BLaER1 treated with 17β-estradiol and CSF1 and Interleukin-3, amounts not matched to agents 10 nM and 100 nM (cell line): Measurements from ENCODE around the gene PAIP2.
"Not testable (repeated sequence)": the region's sequence is repeated elsewhere in the genome, so short reads cannot be mapped to it uniquely, and the experiment has no call there.

Source experiments
- H3K27ac ChIP-seq, 11 experiments: shearing (Covaris generic); formaldehyde crosslinking; 2 replicates each; pipeline ENCODE4 v1.8.1; 2022
- H3K27me3 ChIP-seq, 11 experiments: shearing (Covaris generic); formaldehyde crosslinking; 2 replicates each; pipeline ENCODE4 v1.8.1; 2022
- H3K36me3 ChIP-seq, 11 experiments: shearing (Covaris generic); formaldehyde crosslinking; 2 replicates each; pipeline ENCODE4 v1.8.1; 2022
- H3K4me1 ChIP-seq, 10 experiments: shearing (Covaris generic); formaldehyde crosslinking; 2 replicates each; pipeline ENCODE4 v1.8.1; 2022
- H3K4me2 ChIP-seq, 11 experiments: shearing (Covaris generic); formaldehyde crosslinking; 2 replicates each; pipeline ENCODE4 v1.8.1; 2022
- H3K4me3 ChIP-seq, 10 experiments: shearing (Covaris generic); formaldehyde crosslinking; 2 replicates each; pipeline ENCODE4 v1.8.1; 2022
- H3K9ac ChIP-seq, 11 experiments: shearing (Covaris generic); formaldehyde crosslinking; 2 replicates each; pipeline ENCODE4 v1.8.1; 2022
- H3K9me3 ChIP-seq, 11 experiments: shearing (Covaris generic); formaldehyde crosslinking; replicated peaks in 1 of 11; 2 replicates each; pipeline ENCODE4 v1.8.1; 2022
- H4K20me1 ChIP-seq, 11 experiments: shearing (Covaris generic); formaldehyde crosslinking; 2 replicates each; pipeline ENCODE4 v1.8.1; 2022
- Cebpa-rat ChIP-seq, 11 experiments: shearing (Covaris generic); IDR thresholded peaks; 2 replicates each; pipeline ENCODE4 v1.8.1; 2022

PAIP2 gene

GRCh38 chr5:139343476-139343875, 1.8 kb downstream of the PAIP2 start:
- peak overlapping the region; percentile 95 to 100 (median 98) for H3K9ac ChIP-seq
- peaks cover 23 to 50% (median 42%) of the 10 kb centered on the region in 11 experiments for H3K36me3 ChIP-seq
- peak overlapping the region; percentile 76 to 95 (median 82) for H3K4me3 ChIP-seq
- H3K27ac ChIP-seq, result peak overlapping the region in 9 of 11 experiments; percentile 98 to 100 (median 98); a peak in 13 of 22 replicates
- H4K20me1 ChIP-seq, result peaks cover 61 to 78% (median 66%) of the 10 kb centered on the region in 11 experiments
- peaks cover 0 to 9% (median 0%) of the 10 kb centered on the region in 11 experiments; a peak in 3 of 22 replicates for H3K9me3 ChIP-seq
- TF ChIP-seq Cebpa-rat (IDR thresholded peaks at IDR 0.05), result no peak
- H3K4me2 ChIP-seq, result peak overlapping the region; percentile 85 to 98 (median 90)
- H3K4me1 ChIP-seq, result peaks cover 58 to 70% (median 69%) of the 10 kb centered on the region in 10 experiments
- H3K27me3 ChIP-seq, result no peaks in the 10 kb centered on the region

GRCh38 chr5:139344177-139344576, 2.5 kb downstream of the PAIP2 start:
- peaks cover 68 to 85% (median 73%) of the 10 kb centered on the region in 11 experiments for H4K20me1 ChIP-seq
- H3K9ac ChIP-seq, result peak overlapping the region in 5 of 11 experiments; percentile 95 to 100 (median 98); a peak in 7 of 22 replicates
- peaks cover 66 to 76% (median 74%) of the 10 kb centered on the region in 10 experiments for H3K4me1 ChIP-seq
- no peak for TF ChIP-seq Cebpa-rat (IDR thresholded peaks at IDR 0.05)
- peak overlapping the region; percentile 85 to 98 (median 90) for H3K4me2 ChIP-seq
- no peaks in the 10 kb centered on the region for H3K27me3 ChIP-seq
- H3K36me3 ChIP-seq, result peaks cover 23 to 57% (median 43%) of the 10 kb centered on the region in 11 experiments
- H3K4me3 ChIP-seq, result peak overlapping the region in 9 of 10 experiments; percentile 78 to 95 (median 82); a peak in 12 of 20 replicates
- H3K9me3 ChIP-seq, result peaks cover 0 to 9% (median 0%) of the 10 kb centered on the region in 11 experiments; a peak in 3 of 22 replicates
- no peak overlapping the region for H3K27ac ChIP-seq

DNA sequence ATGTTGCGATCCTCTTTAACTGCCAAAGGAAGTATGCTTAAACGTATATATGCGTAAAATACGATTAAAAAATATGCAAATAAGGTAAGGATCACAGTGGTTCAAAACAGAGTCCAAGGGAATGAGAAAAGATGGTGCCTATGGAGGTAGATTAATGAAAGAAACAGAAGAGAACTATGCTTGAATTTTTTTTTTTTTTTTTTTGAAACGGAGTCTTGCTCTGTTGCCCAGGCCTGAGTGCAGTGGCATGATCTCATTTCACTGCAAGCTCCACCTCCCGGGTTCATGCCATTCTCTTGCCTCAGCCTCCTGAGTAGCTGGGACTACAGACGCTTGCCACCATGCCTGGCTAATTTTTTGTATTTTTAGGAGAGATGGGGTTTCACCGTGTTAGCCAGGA, 3.8 kb downstream of the PAIP2 start:
- H3K4me2 ChIP-seq, result peak overlapping the region in 6 of 11 experiments; percentile 85 to 98 (median 90); a peak in 6 of 22 replicates
- not testable (repeated sequence) for H3K9me3 ChIP-seq, H3K9ac ChIP-seq, H3K27ac ChIP-seq, H3K4me3 ChIP-seq, H3K27me3 ChIP-seq
- peaks cover 80 to 92% (median 82%) of the 10 kb centered on the region in 11 experiments for H4K20me1 ChIP-seq
- H3K4me1 ChIP-seq, result peaks cover 66 to 79% (median 74%) of the 10 kb centered on the region in 10 experiments
- peaks cover 23 to 67% (median 51%) of the 10 kb centered on the region in 11 experiments for H3K36me3 ChIP-seq

- H3K27ac ChIP-seq, result peak overlapping the region in 3 of 11 experiments; percentile 12 to 36 (median 17); a peak in 2 of 22 replicates
- H3K9ac ChIP-seq, H3K27me3 ChIP-seq, H3K4me3 ChIP-seq, H3K9me3 ChIP-seq: not testable (repeated sequence)
- H3K4me1 ChIP-seq, result peaks cover 67 to 92% (median 81%) of the 10 kb centered on the region in 10 experiments
- H4K20me1 ChIP-seq, result peaks cover 85 to 100% (median 98%) of the 10 kb centered on the region in 11 experiments
- H3K4me2 ChIP-seq, result peak overlapping the region; percentile 35 to 64 (median 51); a peak in 17 of 22 replicates
- H3K36me3 ChIP-seq, result peaks cover 26 to 77% (median 55%) of the 10 kb centered on the region in 11 experiments
Observed at GRCh38 chr5:139347863-139348262, 6.2 kb downstream of the PAIP2 start.

DNA sequence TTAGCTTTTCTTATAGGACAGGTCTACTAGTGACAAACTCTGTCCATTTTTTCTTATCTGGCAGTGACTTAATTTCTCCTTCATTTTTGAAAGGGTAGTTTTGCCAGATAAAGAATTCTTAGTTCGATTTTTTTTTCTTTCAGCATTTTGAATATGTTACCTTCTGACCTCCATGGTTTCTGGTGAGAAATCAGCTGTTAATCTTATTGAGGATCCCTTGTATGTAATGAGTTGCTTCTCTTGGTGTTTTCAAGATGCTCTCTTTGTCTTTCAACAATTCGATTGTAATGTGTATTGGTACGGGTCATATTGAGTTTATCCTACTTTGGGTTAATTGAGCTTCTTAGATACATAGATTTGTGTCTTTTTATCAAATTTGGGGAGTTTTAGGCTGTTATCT, 12.5 kb downstream of the PAIP2 start:
- Histone ChIP-seq H3K4me3 (no peak overlapping the region), H3K9me3 (peaks cover 0 to 23% (median 11%) of the 10 kb centered on the region in 11 experiments; a peak in 15 of 22 replicates), H4K20me1 (peaks cover 72 to 100% (median 88%) of the 10 kb centered on the region in 11 experiments), H3K36me3 (peaks cover 54 to 81% (median 66%) of the 10 kb centered on the region in 11 experiments), H3K4me1 (peaks cover 24 to 59% (median 50%) of the 10 kb centered on the region in 10 experiments), H3K9ac (no peak overlapping the region), H3K4me2 (peak overlapping the region in 6 of 11 experiments; percentile 0 to 80 (median 46); a peak in 5 of 22 replicates), H3K27me3 (no peaks in the 10 kb centered on the region), H3K27ac (peak overlapping the region in 4 of 11 experiments; percentile 16 to 78 (median 76); a peak in 6 of 22 replicates)
- no peak for TF ChIP-seq Cebpa-rat (IDR thresholded peaks at IDR 0.05)

- not testable (repeated sequence) for H3K4me3 ChIP-seq, H3K9ac ChIP-seq, H3K27me3 ChIP-seq, H3K27ac ChIP-seq, H3K4me2 ChIP-seq
- Histone ChIP-seq H3K9me3 (peaks cover 0 to 23% (median 11%) of the 10 kb centered on the region in 11 experiments; a peak in 15 of 22 replicates), H3K4me1 (peaks cover 11 to 46% (median 36%) of the 10 kb centered on the region in 10 experiments; a peak in 19 of 20 replicates), H3K36me3 (peaks cover 65 to 88% (median 78%) of the 10 kb centered on the region in 11 experiments), H4K20me1 (peaks cover 75 to 100% (median 89%) of the 10 kb centered on the region in 11 experiments)
Observed at GRCh38 chr5:139355900-139356299, 14.2 kb downstream of the PAIP2 start.

DNA sequence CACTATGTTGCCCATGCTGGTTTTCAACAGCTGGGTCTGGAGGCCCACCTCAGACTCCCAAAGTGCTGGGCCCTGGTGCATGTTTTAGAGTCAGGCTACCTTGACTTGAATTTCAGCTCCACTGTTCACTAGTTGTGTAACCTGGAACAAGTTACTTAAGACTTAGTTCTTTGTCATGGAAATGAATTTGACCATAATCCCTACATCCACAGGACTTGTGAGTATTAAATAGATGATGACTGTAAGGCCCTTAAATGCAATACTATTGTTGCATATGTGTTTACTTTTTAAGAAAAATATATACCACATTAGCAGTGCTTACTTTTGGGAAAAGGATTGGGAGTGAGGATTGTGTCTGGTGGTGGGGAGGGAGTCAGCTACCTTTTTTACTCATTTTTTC, 16.4 kb downstream of the PAIP2 start:
- no peak for TF ChIP-seq Cebpa-rat (IDR thresholded peaks at IDR 0.05)
- peaks cover 67 to 100% (median 89%) of the 10 kb centered on the region in 11 experiments for H3K36me3 ChIP-seq
- peaks cover 84 to 100% (median 93%) of the 10 kb centered on the region in 11 experiments for H4K20me1 ChIP-seq

DNA sequence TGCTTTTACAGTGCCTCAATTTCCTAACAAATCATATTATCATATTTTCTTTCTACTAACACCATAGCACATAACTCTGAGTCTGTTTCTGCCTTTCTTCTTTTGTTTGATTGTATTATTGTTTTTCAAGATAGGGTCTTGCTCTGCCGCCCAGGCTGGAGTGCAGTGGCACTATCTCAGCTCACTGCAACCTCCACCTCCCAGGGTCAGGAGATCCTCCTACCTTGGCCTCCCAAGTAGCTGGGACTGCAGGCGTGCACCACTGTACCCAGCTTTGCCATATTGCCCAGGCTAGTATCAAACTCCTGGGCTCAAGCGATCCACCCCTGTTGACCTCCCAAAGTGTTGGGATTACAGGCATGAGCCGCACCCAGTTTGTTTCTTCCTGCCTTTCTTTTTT, 18.7 kb downstream of the PAIP2 start:
- H3K27ac ChIP-seq, result no peak overlapping the region
- no peaks in the 10 kb centered on the region for H3K27me3 ChIP-seq
- H3K4me3 ChIP-seq, result no peak overlapping the region
- peaks cover 0 to 10% (median 2%) of the 10 kb centered on the region in 10 experiments; a peak in 4 of 20 replicates for H3K4me1 ChIP-seq
- peaks cover 72 to 100% (median 94%) of the 10 kb centered on the region in 11 experiments for H3K36me3 ChIP-seq
- H4K20me1 ChIP-seq, result peaks cover 83 to 99% (median 90%) of the 10 kb centered on the region in 11 experiments
- no peak for TF ChIP-seq Cebpa-rat (IDR thresholded peaks at IDR 0.05)
- no peak overlapping the region for H3K4me2 ChIP-seq
- H3K9ac ChIP-seq, result no peak overlapping the region
- H3K9me3 ChIP-seq, result 0 out of 22 replicates have a peak, but pooled peaks cover 0 to 6% (median 0%) of the 10 kb centered on the region in 11 experiments

More for the DNA sequence above, 16.4 kb downstream of the PAIP2 start:
- peaks cover 0 to 23% (median 11%) of the 10 kb centered on the region in 11 experiments; a peak in 15 of 22 replicates for H3K9me3 ChIP-seq
- no peak overlapping the region for H3K27ac ChIP-seq
- no peak overlapping the region for H3K9ac ChIP-seq
- H3K4me3 ChIP-seq, result no peak overlapping the region
- no peaks in the 10 kb centered on the region for H3K27me3 ChIP-seq
- H3K4me2 ChIP-seq, result no peak overlapping the region
- peaks cover 0 to 28% (median 18%) of the 10 kb centered on the region in 10 experiments; a peak in 16 of 20 replicates for H3K4me1 ChIP-seq

DNA sequence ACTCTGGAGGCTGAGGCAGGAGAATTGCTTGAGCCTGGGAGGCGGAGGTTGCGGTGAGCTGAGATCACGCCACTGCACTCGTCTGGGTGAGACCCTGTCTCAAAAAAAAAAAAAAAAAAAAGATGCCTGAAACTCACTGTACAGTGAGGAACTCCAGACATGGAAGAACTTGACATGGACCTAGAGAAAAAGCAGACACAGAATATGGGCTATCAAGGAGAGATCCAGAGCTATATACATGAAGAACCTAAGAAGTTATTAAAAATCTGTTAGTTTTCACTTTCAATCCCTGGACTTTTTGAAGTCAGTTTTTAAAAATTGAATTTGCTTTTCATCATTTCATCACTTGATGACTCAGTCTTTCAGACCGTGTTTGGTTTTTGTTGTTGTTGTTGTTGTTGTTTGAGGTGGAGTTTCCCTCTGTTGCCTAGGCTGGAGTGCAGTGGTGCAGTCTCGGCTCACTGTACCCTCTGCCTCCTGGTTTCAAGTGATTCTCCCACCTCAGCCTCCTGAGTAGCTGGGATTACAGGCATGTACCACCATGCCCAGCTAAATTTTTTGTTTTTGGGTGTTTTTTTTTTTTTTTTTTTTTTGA, 20.3 kb downstream of the PAIP2 start:
- H3K27me3 ChIP-seq, result no peaks in the 10 kb centered on the region
- peaks cover 78 to 100% (median 94%) of the 10 kb centered on the region in 11 experiments for H3K36me3 ChIP-seq
- no peak overlapping the region for H3K27ac ChIP-seq

More for the DNA sequence above, 20.3 kb downstream of the PAIP2 start:
- H4K20me1 ChIP-seq, result peaks cover 71 to 95% (median 82%) of the 10 kb centered on the region in 11 experiments
- H3K4me1 ChIP-seq, result peaks cover 0 to 14% (median 9%) of the 10 kb centered on the region in 10 experiments; a peak in 12 of 20 replicates
- TF ChIP-seq Cebpa-rat (IDR thresholded peaks at IDR 0.05), result no peak
- no peak overlapping the region for H3K9ac ChIP-seq
- no peaks in the 10 kb centered on the region for H3K9me3 ChIP-seq
- H3K4me3 ChIP-seq, result no peak overlapping the region
- no peak overlapping the region for H3K4me2 ChIP-seq
